H9 (cell line): Measurements from ENCODE around the gene DCDC1. TPM values are rescaled to one million over a fixed set of nuclear protein-coding genes. Genes with fewer than 3 reads are reported as not detected.

Experiments
- DNase-seq: peaks from one replicate; pipeline ENCODE4 v3.0.0-alpha.2; 2017
- H2AFZ ChIP-seq: one replicate; pipeline ENCODE4 v1.6.1; 2013; ENCODE audit warnings: mild to moderate bottlenecking, low read length, control low read depth, moderate library complexity
- H2AK5ac ChIP-seq: 2 replicates; pipeline ENCODE4 v1.6.1; 2013; ENCODE audit warnings: low read length, control low read depth, mixed read lengths; ENCODE audit not compliant: insufficient read length
- H2BK120ac ChIP-seq: one replicate; pipeline ENCODE4 v1.6.1; 2013; ENCODE audit warnings: low read depth, mild to moderate bottlenecking, low read length, control low read depth, inconsistent platforms; ENCODE audit not compliant: poor library complexity, severe bottlenecking
- H2BK12ac ChIP-seq: 2 replicates; pipeline ENCODE4 v1.6.1; 2013; ENCODE audit warnings: low read length, control low read depth, mixed read lengths, low read depth; ENCODE audit not compliant: insufficient read length
- H2BK15ac ChIP-seq: 2 replicates; pipeline ENCODE4 v1.6.1; 2013; ENCODE audit warnings: low read depth, low read length, control low read depth
- H2BK20ac ChIP-seq: one replicate; pipeline ENCODE4 v1.6.1; 2013; ENCODE audit warnings: low read depth, mild to moderate bottlenecking, low read length, control low read depth, inconsistent platforms; ENCODE audit not compliant: poor library complexity, severe bottlenecking
- H2BK5ac ChIP-seq: 2 replicates; pipeline ENCODE4 v1.6.1; 2013; ENCODE audit warnings: low read length, control low read depth, mixed read lengths; ENCODE audit not compliant: insufficient read length
- H3K14ac ChIP-seq: 2 replicates; pipeline ENCODE4 v1.6.1; 2013; ENCODE audit warnings: low read length, control low read depth; ENCODE audit not compliant: insufficient read depth
- H3K18ac ChIP-seq: 2 replicates; pipeline ENCODE4 v1.6.1; 2013; ENCODE audit warnings: low read depth, mild to moderate bottlenecking, mixed read lengths, low read length, control low read depth; ENCODE audit not compliant: insufficient read length
- H3K23ac ChIP-seq: 2 replicates; pipeline ENCODE4 v1.6.1; 2013; ENCODE audit warnings: low read length, control low read depth, mixed read lengths, low read depth; ENCODE audit not compliant: insufficient read length
- H3K23me2 ChIP-seq: 2 replicates; pipeline ENCODE4 v1.6.1; 2013; ENCODE audit warnings: low read depth, mild to moderate bottlenecking, mixed read lengths, low read length, control low read depth; ENCODE audit not compliant: insufficient read length, poor library complexity, severe bottlenecking
- H3K27ac ChIP-seq: 2 replicates; pipeline ENCODE4 v1.5.1; 2013; ENCODE audit warnings: low read length, control low read depth, mixed read lengths, low read depth; ENCODE audit not compliant: insufficient read length
- H3K27me3 ChIP-seq: 2 replicates; pipeline ENCODE4 v1.6.1; 2013; ENCODE audit warnings: low read length, control low read depth, inconsistent platforms; ENCODE audit not compliant: insufficient read depth
- H3K4ac ChIP-seq: 2 replicates; pipeline ENCODE4 v1.6.1; 2013; ENCODE audit warnings: low read depth, mild to moderate bottlenecking, control low read depth, inconsistent platforms, low read length, moderate library complexity
- H3K4me1 ChIP-seq: 2 replicates; pipeline ENCODE4 v1.6.1; 2013; ENCODE audit warnings: low read length, control low read depth, inconsistent platforms; ENCODE audit not compliant: insufficient read depth
- H3K4me2 ChIP-seq: 2 replicates; pipeline ENCODE4 v1.6.1; 2013; ENCODE audit warnings: low read length, control low read depth, mixed read lengths; ENCODE audit not compliant: insufficient read length, insufficient read depth
- H3K56ac ChIP-seq: 2 replicates; pipeline ENCODE4 v1.6.1; 2013; ENCODE audit warnings: low read depth, mild to moderate bottlenecking, mixed read lengths, low read length, control low read depth; ENCODE audit not compliant: insufficient read length
- H3K79me1 ChIP-seq: 2 replicates; pipeline ENCODE4 v1.6.1; 2013; ENCODE audit warnings: low read depth, mild to moderate bottlenecking, moderate library complexity, low read length, control low read depth, inconsistent platforms; ENCODE audit not compliant: insufficient read depth, poor library complexity, severe bottlenecking
- H3K79me2 ChIP-seq: 2 replicates; pipeline ENCODE4 v1.6.1; 2013; ENCODE audit warnings: low read length, control low read depth, inconsistent platforms; ENCODE audit not compliant: insufficient read depth
- H3K9ac ChIP-seq: 2 replicates; pipeline ENCODE4 v1.6.1; 2013; ENCODE audit warnings: low read length, control low read depth, mixed read lengths; ENCODE audit not compliant: insufficient read length; ENCODE audit errors: extremely low read depth
- H3K9me3 ChIP-seq: one replicate; pipeline ENCODE4 v1.6.1; 2013; ENCODE audit warnings: low read depth, low read length, inconsistent platforms; ENCODE audit not compliant: control insufficient read depth
- H3T11ph ChIP-seq: one replicate; pipeline ENCODE4 v1.6.1; 2013; ENCODE audit warnings: mild to moderate bottlenecking, low read length, control low read depth, inconsistent platforms
- H4K20me1 ChIP-seq: one replicate; pipeline ENCODE4 v1.6.1; 2013; ENCODE audit not compliant: control insufficient read depth, insufficient read length, insufficient read depth
- H4K5ac ChIP-seq: 2 replicates; pipeline ENCODE4 v1.6.1; 2013; ENCODE audit warnings: low read depth, mild to moderate bottlenecking, mixed read lengths, low read length, control low read depth; ENCODE audit not compliant: insufficient read length
- H4K8ac ChIP-seq: replicated peaks from 2 replicates; pipeline ENCODE4 v1.6.1; 2013; ENCODE audit warnings: low read length, control low read depth, mixed read lengths, low read depth; ENCODE audit not compliant: insufficient read length
- H4K91ac ChIP-seq: 2 replicates; pipeline ENCODE4 v1.6.1; 2013; ENCODE audit warnings: low read depth, mild to moderate bottlenecking, moderate library complexity, mixed read lengths, low read length, control low read depth; ENCODE audit not compliant: insufficient read length
- H3K27ac Mint-ChIP-seq, 3 experiments: 2 replicates in 2 of 3; 3 replicates in 1 of 3; pipeline ENCODE4 v1.8.0; 2020 to 2021; ENCODE audit warnings: mixed read lengths in 3 of 3, mild to moderate bottlenecking in 1 of 3, moderate library complexity in 1 of 3
- H3K27me3 Mint-ChIP-seq: 2 replicates; pipeline ENCODE4 v1.8.0; 2021; ENCODE audit warnings: low read depth, mild to moderate bottlenecking, moderate library complexity, mixed read lengths
- H3K36me3 Mint-ChIP-seq, 3 experiments: 2 replicates in 2 of 3; 3 replicates in 1 of 3; pipeline ENCODE4 v1.8.0; 2020 to 2021; ENCODE audit warnings: low read depth in 3 of 3, mixed read lengths in 3 of 3; ENCODE audit not compliant: insufficient read depth in 1 of 3
- H3K4me1 Mint-ChIP-seq, 2 experiments: 2 replicates each; pipeline ENCODE4 v1.8.0; 2020; ENCODE audit warnings: mixed read lengths in 2 of 2
- H3K4me3 Mint-ChIP-seq, 2 experiments: 2 replicates in 1 of 2; 3 replicates in 1 of 2; pipeline ENCODE4 v1.8.0; 2020 to 2021; ENCODE audit warnings: mild to moderate bottlenecking in 2 of 2, mixed read lengths in 2 of 2, moderate library complexity in 1 of 2
- H3K9me3 Mint-ChIP-seq, 2 experiments: 2 replicates in 1 of 2; 3 replicates in 1 of 2; pipeline ENCODE4 v1.8.0; 2020; ENCODE audit warnings: mild to moderate bottlenecking in 2 of 2, mixed read lengths in 2 of 2, moderate library complexity in 1 of 2
- CTCF ChIP-seq: fragments of 200-600 bp; sonication (generic); conservative IDR thresholded peaks from 3 replicates; pipeline ENCODE4 v1.8.0; 2021; ENCODE audit warnings: antibody characterized with exemption, mild to moderate bottlenecking
- WGBS: extraction: QIAGEN DNeasy Blood & Tissue Kit; methylation state at CpG from one replicate; pipeline ENCODE4 v1.1.7; 2013; ENCODE audit warnings: missing lambda C conversion rate, low lambda C conversion rate, mixed read lengths; ENCODE audit not compliant: insufficient read length; ENCODE audit errors: extremely low coverage; 5-methylcytosine and 5-hydroxymethylcytosine counted together
- total RNA-seq: library from RNA; stranded (reverse); gene quantifications from 2 replicates; pipeline ENCODE4 v1.2.1, GENCODE V29; 2021

DCDC1 gene
- total RNA-seq, 1 experiment from 2014 or later, result 0.09 TPM

GRCh38 chr11:30960387-30960992 is 409.0 kb downstream of the DCDC1 start:
- Histone ChIP-seq H2BK120ac (no peak overlapping the region), H4K91ac (no peak overlapping the region), H2BK15ac (no peak overlapping the region), H4K8ac (no peak overlapping the region), H3K4ac (no peak overlapping the region), H3K14ac (no peak overlapping the region), H3K27me3 (no peaks in the 10 kb centered on the region), H3K9ac (no peak overlapping the region), H3K4me1 (no peaks in the 10 kb centered on the region), H4K5ac (no peak overlapping the region), H3K27ac (no peak overlapping the region), H3K4me2 (no peak overlapping the region), H4K20me1 (no peaks in the 10 kb centered on the region), H2BK5ac (no peak overlapping the region), H2BK20ac (no peak overlapping the region), H3K23me2 (no peaks in the 10 kb centered on the region), H3K79me2 (no peaks in the 10 kb centered on the region), H3K9me3 (no peaks in the 10 kb centered on the region), H2AK5ac (no peak overlapping the region), H3K23ac (no peak overlapping the region), H2AFZ (no peak overlapping the region), H3K79me1 (no peaks in the 10 kb centered on the region), H3T11ph (no peak overlapping the region), H2BK12ac (no peak overlapping the region), H3K18ac (no peak overlapping the region), H3K56ac (no peak overlapping the region)
- H3K27ac Mint-ChIP-seq, result no peak overlapping the region
- TF ChIP-seq CTCF, result peak; percentile 82
- no peaks in the 10 kb centered on the region for H3K36me3 Mint-ChIP-seq
- 0 out of 5 replicates have a peak, but pooled peaks cover 0 to 2% of the 10 kb centered on the region in 2 experiments for H3K9me3 Mint-ChIP-seq
- DNase-seq, result no peak
- H3K27me3 Mint-ChIP-seq, result no peaks in the 10 kb centered on the region
- H3K4me1 Mint-ChIP-seq, result no peaks in the 10 kb centered on the region
- WGBS, result no CpG with 5 or more reads among the region's 2 CpGs
- H3K4me3 Mint-ChIP-seq, result no peak overlapping the region
